MCF 10A (cell line): ENCODE measurements around the gene CBARP. TPM values are rescaled to one million over a fixed set of nuclear protein-coding genes. Genes with fewer than 3 reads are reported as not detected.
A peak's percentile ranks its signal among the peaks of the same experiment; 100 is the strongest.

Experiments used
- BruUV-seq: library from RNA; stranded (reverse); fragments of 400-500 nt; replicated peaks from 2 replicates; lab custom pipeline; 2021; lab: Mats Ljungman, UMichigan
- CTCF ChIA-PET: fragments of 300-600 bp; sonication (Branson Sonifier 250); formaldehyde crosslinking; extraction: SDS; loops from one replicate; lab custom pipeline; 2021; ENCODE audit warnings: antibody characterized with exemption, inconsistent platforms; lab: Yijun Ruan, JAX
- POLR2A ChIA-PET: fragments of 300-600, 350-650 bp; sonication (Branson Sonifier 250); formaldehyde crosslinking; extraction: SDS; loops from one replicate; lab custom pipeline; 2020; ENCODE audit warnings: antibody characterized with exemption, inconsistent platforms; lab: Yijun Ruan, JAX
- DNase-seq: peaks from one replicate; pipeline ENCODE4 v3.0.0-alpha.2; 2018; ENCODE audit not compliant: unreplicated experiment
- H3K27ac Mint-ChIP-seq: one replicate; pipeline ENCODE4 v1.8.0; 2022; ENCODE audit warnings: mild to moderate bottlenecking, low read depth, mixed read lengths; ENCODE audit not compliant: unreplicated experiment
- H3K27me3 Mint-ChIP-seq: one replicate; pipeline ENCODE4 v1.8.0; 2022; ENCODE audit warnings: mixed read lengths; ENCODE audit not compliant: insufficient read depth, unreplicated experiment
- H3K36me3 Mint-ChIP-seq: one replicate; pipeline ENCODE4 v1.8.0; 2022; ENCODE audit warnings: mild to moderate bottlenecking, moderate library complexity, mixed read lengths; ENCODE audit not compliant: insufficient read depth, unreplicated experiment
- H3K4me1 Mint-ChIP-seq: one replicate; pipeline ENCODE4 v1.8.0; 2022; ENCODE audit warnings: mixed read lengths; ENCODE audit not compliant: insufficient read depth, unreplicated experiment
- H3K4me3 Mint-ChIP-seq: one replicate; pipeline ENCODE4 v1.8.0; 2022; ENCODE audit warnings: mild to moderate bottlenecking, moderate library complexity, mixed read lengths; ENCODE audit not compliant: unreplicated experiment
- H3K9me3 Mint-ChIP-seq: one replicate; pipeline ENCODE4 v1.8.0; 2022; ENCODE audit warnings: mixed read lengths; ENCODE audit not compliant: unreplicated experiment
- CTCF ChIP-seq: fragments of 200-600 bp; IDR thresholded peaks from one replicate; pipeline ENCODE4 v1.8.0; 2022; ENCODE audit warnings: antibody characterized with exemption, mild to moderate bottlenecking; ENCODE audit not compliant: unreplicated experiment
- intact Hi-C: fragments of 100-400 bp; cut with micrococcal nuclease; formaldehyde crosslinking; loops from 2 replicates; pipeline ENCODE4 v1.14.1; 2022
- total RNA-seq: library from RNA; stranded (reverse); gene quantifications from 2 replicates; pipeline ENCODE4 v1.2.3, GENCODE V29; 2022

Gene CBARP
- total RNA-seq, 1 experiment from 2014 or later: 7.0 TPM

GRCh38 chr19:1214862-1215731, 22.7 kb downstream of the CBARP start:
- no peaks in the 10 kb centered on the region for H3K27me3 Mint-ChIP-seq
- no peak for TF ChIP-seq CTCF
- H3K4me3 Mint-ChIP-seq: peak overlapping the region; percentile 47
- intact Hi-C loops: no loop called here
- ChIA-PET CTCF (interaction anchor here (0.5 to 1.5 kb wide), 7 partner anchors 9 to 292 kb away, joined by 3 to 6 read pairs (median 3); partner anchors contain the start of gene STK11), POLR2A (interaction anchor here (0.5 to 3.6 kb wide), 21 partner anchors 8 to 188 kb away, joined by 3 to 14 read pairs (median 6); partner anchors contain the start of genes ATP5F1D, CIRBP, CNN2 and FAM174C)
- peak overlapping the region; percentile 89 for H3K27ac Mint-ChIP-seq
- DNase-seq: peak; percentile 81
- H3K4me1 Mint-ChIP-seq: peaks cover 40% of the 10 kb centered on the region
- no TSS peak for BruUV-seq
- H3K36me3 Mint-ChIP-seq: peaks cover 50% of the 10 kb centered on the region
- H3K9me3 Mint-ChIP-seq: no peaks in the 10 kb centered on the region

- H3K36me3 Mint-ChIP-seq: peaks cover 48% of the 10 kb centered on the region
Observed at GRCh38 chr19:1214299-1214861, 23.4 kb downstream of the CBARP start.

DNA sequence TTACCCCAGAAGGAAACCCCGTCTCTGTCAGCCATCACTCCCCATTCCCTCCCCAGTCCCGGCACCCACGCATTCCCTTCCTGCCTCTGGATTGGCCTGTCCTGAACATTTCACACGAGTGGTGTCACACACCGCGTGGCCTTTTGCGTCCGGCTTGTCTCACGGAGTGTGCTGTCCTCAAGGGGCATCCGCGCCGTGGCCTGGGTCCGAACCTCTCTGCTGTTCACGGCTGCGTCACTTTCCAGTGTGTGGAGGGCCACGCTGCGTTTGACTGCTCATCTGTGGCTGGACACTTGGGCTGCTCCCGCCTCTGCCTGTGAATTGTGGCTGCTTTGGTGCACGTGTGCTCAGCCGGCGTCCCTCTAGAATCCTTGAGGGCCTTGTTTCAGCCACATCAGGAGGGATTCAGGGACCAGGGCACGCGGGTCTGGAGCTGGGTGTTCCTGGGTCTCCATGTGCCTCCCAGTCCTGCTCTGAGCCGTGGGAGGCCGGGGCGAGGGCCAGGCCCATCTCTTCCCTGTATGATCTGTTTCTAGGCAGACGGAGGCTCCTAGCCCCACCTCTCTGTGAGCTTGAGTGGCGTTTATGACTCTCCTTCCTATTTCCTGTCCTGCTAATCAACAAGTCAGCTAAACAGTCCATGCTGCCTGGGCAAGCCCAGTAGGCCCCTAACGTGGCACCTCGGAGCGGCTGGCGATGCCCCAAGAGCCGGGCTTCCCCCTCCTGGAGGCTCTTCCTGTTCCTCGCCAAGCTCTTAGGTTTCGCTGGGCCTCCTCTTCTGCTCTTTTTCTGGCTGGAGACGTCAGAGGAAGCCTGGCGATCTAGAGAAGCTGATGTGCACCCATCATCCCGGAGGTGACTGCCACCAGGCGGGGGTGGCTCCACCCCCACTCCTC, 24.2 kb downstream of the CBARP start:
- Mint-ChIP-seq H3K36me3 (peaks cover 54% of the 10 kb centered on the region), H3K27me3 (no peaks in the 10 kb centered on the region), H3K4me1 (peaks cover 46% of the 10 kb centered on the region), H3K27ac (peak overlapping the region; percentile 89), H3K9me3 (no peaks in the 10 kb centered on the region), H3K4me3 (peak overlapping the region; percentile 63)
- POLR2A ChIA-PET: interaction anchor here (0.6 to 2.9 kb wide), 20 partner anchors 9 to 334 kb away, joined by 3 to 16 read pairs (median 4); partner anchors contain the start of genes CIRBP, CNN2 and WDR18
- no TSS peak for BruUV-seq
- intact Hi-C loops: no loop called here
- CTCF ChIA-PET: interaction anchor here (0.5 to 1.5 kb wide), 2 partner anchors 30 to 112 kb away, joined by 3 to 6 read pairs; no protein-coding TSS in a partner anchor
- TF ChIP-seq CTCF: no peak
- DNase-seq: peak; percentile 91

More at GRCh38 chr19:1214299-1214861, 23.4 kb downstream of the CBARP start:
- Mint-ChIP-seq H3K27ac (peak overlapping the region; percentile 89), H3K4me1 (peaks cover 44% of the 10 kb centered on the region), H3K4me3 (peak overlapping the region; percentile 63), H3K27me3 (no peaks in the 10 kb centered on the region), H3K9me3 (no peaks in the 10 kb centered on the region)
- intact Hi-C loops: no loop called here
- no peak for DNase-seq
- CTCF ChIA-PET: interaction anchor here (1.5 kb wide), 1 partner anchor 29 kb away, joined by 6 read pairs; no protein-coding TSS in a partner anchor
- POLR2A ChIA-PET: interaction anchor here (0.7 to 2.9 kb wide), 17 partner anchors 10 to 335 kb away, joined by 3 to 16 read pairs (median 4); partner anchors contain the start of genes CIRBP, CNN2 and WDR18
- TF ChIP-seq CTCF: no peak
- BruUV-seq: TSS peak; percentile 18
